DMS153 (cell line): ENCODE measurements around the gene ITGA8.
"Not testable (repeated sequence)": the region's sequence is repeated elsewhere in the genome, so short reads cannot be mapped to it uniquely, and the experiment has no call there.

Experiments
- DNase-seq: peaks from one replicate; lab custom pipeline; 2025; lab: John Stamatoyannopoulos, UW

ITGA8 gene

GRCh38 chr10:15491856-15492642 is 227.7 kb downstream of the ITGA8 start:
- no peak for DNase-seq

GRCh38 chr10:15489431-15489830 is 230.3 kb downstream of the ITGA8 start:
- DNase-seq = no peak

DNA sequence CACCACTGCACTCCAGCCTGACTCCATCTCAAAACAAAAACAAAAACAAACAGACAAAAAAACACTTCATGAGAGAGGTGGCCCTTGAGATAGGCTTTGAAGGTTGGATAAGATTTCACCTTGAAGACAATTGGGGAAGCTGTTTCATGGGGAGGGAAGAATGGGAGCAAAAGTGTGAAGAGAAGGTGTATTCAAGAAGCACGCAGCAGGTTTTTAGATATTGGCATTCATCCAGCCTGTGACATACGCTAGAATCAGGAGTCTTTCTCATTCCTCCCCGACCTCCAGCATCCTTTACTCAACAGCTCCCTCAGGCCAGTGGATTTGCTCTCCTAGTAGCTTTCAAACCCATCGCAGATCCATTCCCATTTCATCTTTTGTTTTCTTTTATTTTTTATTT is 232.3 kb downstream of the ITGA8 start:
- DNase-seq = no peak

DNA sequence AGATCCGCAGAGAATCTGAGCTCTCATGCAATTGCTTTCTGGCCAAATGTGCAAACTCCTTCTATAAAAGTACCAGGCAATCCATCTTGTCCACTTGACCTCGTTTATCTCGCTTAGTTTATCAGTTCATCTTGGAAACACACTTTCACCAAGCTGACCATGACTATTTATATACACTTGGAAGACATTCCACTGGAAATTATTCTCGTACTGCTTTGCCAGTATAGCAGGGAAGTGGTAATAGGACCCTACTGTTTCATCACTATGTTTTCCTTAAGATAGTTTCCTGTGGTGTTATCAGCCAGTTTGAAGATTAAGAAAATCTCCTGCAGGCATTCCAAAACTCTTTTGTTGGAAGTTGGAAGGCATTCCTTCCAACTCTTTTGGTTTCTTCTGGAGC is 233.3 kb downstream of the ITGA8 start:
- no peak for DNase-seq

- no peak for DNase-seq
Observed at GRCh38 chr10:15485684-15486316, 233.9 kb downstream of the ITGA8 start.

DNA sequence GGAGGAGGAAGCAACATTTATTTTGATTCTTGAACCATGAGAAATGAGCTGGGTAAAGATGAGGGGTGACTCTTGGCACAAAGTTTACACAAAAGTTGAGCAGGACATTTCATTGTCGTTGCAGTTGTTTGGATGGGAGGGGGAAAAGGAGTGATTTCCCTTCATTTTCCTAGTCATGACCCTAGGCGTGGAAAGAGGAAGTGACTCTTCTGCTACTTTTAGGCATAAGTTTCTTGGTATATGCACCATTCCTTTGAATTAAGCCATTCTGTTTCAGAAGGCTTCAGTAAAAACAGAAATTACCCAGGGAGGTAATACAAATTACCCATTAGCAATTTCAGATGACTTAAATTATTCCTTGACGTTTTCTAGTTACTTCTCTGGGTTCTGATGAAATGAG is 234.7 kb downstream of the ITGA8 start:
- no peak for DNase-seq

- DNase-seq = no peak
Observed at GRCh38 chr10:15484128-15484527, 235.6 kb downstream of the ITGA8 start.

- DNase-seq = no peak
Observed at GRCh38 chr10:15483215-15484075, 236.3 kb downstream of the ITGA8 start.

DNA sequence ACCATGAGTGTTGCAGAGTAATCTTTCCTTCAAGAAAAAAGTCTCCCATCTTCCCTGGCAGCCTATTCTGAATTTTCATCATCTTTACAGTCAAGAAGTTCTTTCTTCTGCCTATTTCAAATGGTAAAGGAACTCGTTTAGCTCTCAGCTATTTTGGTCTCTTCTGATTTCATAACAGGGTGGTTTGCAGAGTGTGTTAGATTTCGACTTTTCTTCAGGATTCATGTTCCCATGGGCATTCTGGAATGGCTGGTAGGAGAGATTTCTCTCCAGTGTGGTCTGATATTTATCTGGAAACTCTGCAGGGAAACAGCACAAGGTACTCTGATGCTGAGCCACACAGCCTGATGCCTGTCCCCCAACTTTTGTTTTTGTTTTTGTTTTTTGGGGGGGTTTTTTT is 237.6 kb downstream of the ITGA8 start:
- DNase-seq = no peak

GRCh38 chr10:15478950-15479349 is 240.8 kb downstream of the ITGA8 start:
- DNase-seq = no peak

- no peak for DNase-seq
Observed at GRCh38 chr10:15478429-15478828, 241.3 kb downstream of the ITGA8 start.

DNA sequence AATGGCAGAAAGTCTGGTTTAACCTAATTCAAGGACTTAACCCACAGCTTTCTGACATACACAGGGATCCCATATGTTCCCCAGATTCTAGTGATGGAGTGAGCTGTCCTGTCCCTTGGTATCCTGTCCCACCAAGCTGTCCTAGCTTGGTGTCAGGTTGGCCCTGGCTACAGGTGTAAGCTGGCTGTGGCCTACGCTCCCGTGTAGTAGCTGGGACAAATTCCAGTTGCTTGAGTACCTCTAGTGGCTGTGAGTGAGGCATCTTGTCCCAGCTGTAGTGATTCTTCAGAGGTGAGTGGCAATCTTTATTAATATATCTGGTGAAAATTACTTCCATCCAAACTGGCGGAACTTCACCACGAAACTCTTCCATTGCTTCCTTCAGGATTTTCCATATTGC is 243.4 kb downstream of the ITGA8 start:
- no peak for DNase-seq

DNA sequence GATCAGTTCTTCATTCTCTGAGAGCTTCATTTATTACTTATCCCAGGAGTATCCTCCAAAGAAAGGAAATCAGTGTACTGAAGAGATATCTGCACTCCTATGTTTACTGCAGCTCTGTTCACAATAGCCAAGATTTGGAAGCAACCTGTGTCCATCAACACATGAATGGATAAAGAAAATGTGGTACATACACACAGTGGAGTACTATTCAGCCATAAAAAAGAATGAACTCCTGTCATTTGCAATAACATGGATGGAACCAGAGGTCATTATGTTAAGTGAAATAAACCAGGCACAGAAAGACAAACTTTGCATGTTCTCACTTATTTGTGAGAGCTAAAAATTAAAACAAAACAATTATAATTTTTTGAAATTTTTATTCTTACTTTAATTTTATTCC is 244.3 kb downstream of the ITGA8 start:
- DNase-seq = not testable (repeated sequence)

DNA sequence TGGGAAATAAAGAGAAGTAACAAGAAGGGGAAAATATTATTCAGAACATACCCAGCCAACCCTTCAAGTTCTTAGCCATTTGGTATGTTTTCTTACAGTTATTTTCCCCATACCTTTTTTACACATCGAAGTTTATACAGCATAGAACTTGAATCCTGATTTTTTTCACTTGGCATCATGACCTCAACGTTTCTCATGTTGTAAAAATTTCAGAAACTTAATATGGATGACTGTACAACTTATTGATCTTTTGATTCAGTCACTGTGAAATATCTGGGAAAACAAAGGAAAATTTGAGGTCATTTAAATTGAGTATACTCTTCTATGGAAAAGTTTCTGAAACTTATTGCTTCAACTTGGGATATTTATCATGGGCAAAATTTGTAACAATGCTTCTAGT is 245.1 kb downstream of the ITGA8 start:
- DNase-seq = no peak

- DNase-seq = no peak
Observed at GRCh38 chr10:15473396-15473767, 246.3 kb downstream of the ITGA8 start.

- DNase-seq = no peak
Observed at GRCh38 chr10:15472431-15473395, 247.0 kb downstream of the ITGA8 start.

DNA sequence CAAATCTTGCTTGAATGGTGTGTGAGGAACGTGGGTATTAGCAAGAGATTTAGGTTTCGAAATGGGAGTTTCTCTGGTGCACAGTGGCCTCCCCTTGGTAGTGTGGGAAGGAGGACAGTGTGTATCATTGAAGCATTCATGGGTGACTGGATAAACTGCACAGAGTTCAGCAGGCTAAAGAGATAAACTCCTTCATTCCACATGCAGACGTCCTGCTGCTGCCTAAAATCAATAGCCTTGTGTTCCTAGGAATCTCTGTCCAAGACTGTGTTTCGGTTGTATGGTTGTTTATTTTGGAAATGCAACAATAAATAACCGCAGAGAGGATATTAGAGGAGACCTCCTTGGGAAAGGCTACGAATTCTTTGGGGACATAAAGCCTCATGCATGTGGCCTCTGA is 247.7 kb downstream of the ITGA8 start:
- no peak for DNase-seq

GRCh38 chr10:15469111-15469510 is 250.6 kb downstream of the ITGA8 start:
- DNase-seq = no peak

DNA sequence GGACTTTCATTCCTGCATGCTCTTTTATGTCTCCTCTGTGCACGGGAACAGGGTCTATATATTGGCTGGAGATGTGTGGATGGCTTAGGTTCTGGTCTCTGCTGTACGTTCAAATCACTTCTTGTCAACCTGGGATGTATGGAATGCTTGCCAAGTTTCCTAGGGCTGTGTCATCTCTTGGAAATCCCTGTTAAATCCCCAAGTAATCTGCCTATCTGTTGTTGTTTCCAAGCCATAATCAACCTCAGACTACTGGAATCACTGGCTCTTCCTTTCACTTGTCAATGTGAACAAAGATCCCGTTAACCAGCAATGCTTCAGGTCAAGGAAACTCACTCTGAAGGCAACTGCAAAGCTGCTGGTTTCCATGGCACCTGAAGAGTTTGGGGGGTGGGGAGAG is 255.3 kb downstream of the ITGA8 start:
- DNase-seq = no peak
